CD4-positive, alpha-beta memory T cell (primary cell): Measurements from ENCODE around the gene MYL11. TPM values are rescaled to one million over a fixed set of nuclear protein-coding genes. Genes with fewer than 3 reads are reported as not detected.

ENCODE experiments used
- CTCF ChIA-PET: fragments of 350-600 bp; sonication (Branson Sonifier 250); formaldehyde crosslinking; loops from one replicate; lab custom pipeline; 2021; ENCODE audit warnings: inconsistent platforms; ENCODE audit not compliant: partially characterized antibody; lab: Charles Lee
- POLR2A ChIA-PET: fragments of 350-600 bp; sonication (Branson Sonifier 250); formaldehyde crosslinking; loops from one replicate; lab custom pipeline; 2021; ENCODE audit not compliant: partially characterized antibody; lab: Charles Lee
- DNase-seq, 5 donors: peaks; one replicate each; pipeline versions ENCODE4 v3.0.0 to v3.0.0-alpha.2; 2020 to 2022; ENCODE audit warnings: mixed read lengths in 1 of 5
- H3K27ac ChIP-seq: one replicate; pipeline ENCODE4 v1.7.0; 2013; ENCODE audit warnings: low read depth, low read length
- H3K27me3 ChIP-seq: 2 replicates; pipeline ENCODE4 v1.7.0; 2013; ENCODE audit warnings: mild to moderate bottlenecking, low read length, moderate library complexity; ENCODE audit not compliant: insufficient read depth
- H3K36me3 ChIP-seq: 2 replicates; pipeline ENCODE4 v1.7.0; 2013; ENCODE audit warnings: mild to moderate bottlenecking, low read length, moderate library complexity; ENCODE audit not compliant: insufficient read depth
- H3K4me1 ChIP-seq: 2 replicates; pipeline ENCODE4 v1.7.0; 2013; ENCODE audit warnings: mild to moderate bottlenecking, low read length, moderate library complexity; ENCODE audit not compliant: insufficient read depth
- H3K4me3 ChIP-seq, 2 donors: one replicate each; pipeline ENCODE4 v1.7.0; 2013; ENCODE audit warnings: low read length in 2 of 2, mild to moderate bottlenecking in 1 of 2
- H3K9me3 ChIP-seq, 2 donors: one replicate each; pipeline ENCODE4 v1.7.0; 2013; ENCODE audit warnings: low read length in 2 of 2, control low read depth in 1 of 2; ENCODE audit not compliant: control insufficient read depth in 1 of 2
- H3K27ac Mint-ChIP-seq, 7 donors: one replicate each; pipeline ENCODE4 v1.8.0; 2020 to 2021; ENCODE audit warnings: mixed read lengths in 7 of 7, mild to moderate bottlenecking in 6 of 7, inconsistent platforms in 3 of 7, moderate library complexity in 3 of 7
- H3K27me3 Mint-ChIP-seq, 2 donors: one replicate each; pipeline ENCODE4 v1.8.0; 2020 to 2021; ENCODE audit warnings: mixed read lengths in 2 of 2
- H3K36me3 Mint-ChIP-seq, 2 donors: one replicate each; pipeline ENCODE4 v1.8.0; 2020 to 2021; ENCODE audit warnings: mixed read lengths in 2 of 2, inconsistent platforms in 1 of 2, mild to moderate bottlenecking in 1 of 2
- H3K4me1 Mint-ChIP-seq, 4 donors: one replicate each; pipeline ENCODE4 v1.8.0; 2020 to 2021; ENCODE audit warnings: mixed read lengths in 4 of 4, mild to moderate bottlenecking in 1 of 4
- H3K4me3 Mint-ChIP-seq, 8 donors: one replicate each; pipeline ENCODE4 v1.8.0; 2020 to 2021; ENCODE audit warnings: mixed read lengths in 8 of 8, mild to moderate bottlenecking in 7 of 8, moderate library complexity in 6 of 8, inconsistent platforms in 3 of 8
- H3K9me3 Mint-ChIP-seq, 8 donors: one replicate each; pipeline ENCODE4 v1.8.0; 2020 to 2021; ENCODE audit warnings: mixed read lengths in 8 of 8, mild to moderate bottlenecking in 5 of 8, inconsistent platforms in 3 of 8, moderate library complexity in 1 of 8
- intact Hi-C: fragments of 100-400 bp; cut with micrococcal nuclease; formaldehyde crosslinking; loops from one replicate; pipeline ENCODE4 v1.15.1; 2023
- polyA plus RNA-seq, 2 donors: library from polyadenylated mRNA; unstranded; fragments of 300-500 nt; fragmentation: Illumina TruSeq; gene quantifications; one replicate each; pipeline ENCODE4 v1.2.3, GENCODE V29; 2021
- total RNA-seq, 2 experiments: library from RNA; stranded (reverse); gene quantifications; one replicate each; pipeline ENCODE4 v1.2.3, GENCODE V29; 2021

Gene MYL11
- total and polyA plus RNA-seq, 4 experiments from 2014 or later: 1.1 to 1.3 TPM; not detected in 2

- Histone ChIP-seq H3K27me3 (no peaks in the 10 kb centered on the region), H3K9me3 (no peaks in the 10 kb centered on the region), H3K4me1 (peaks cover 58% of the 10 kb centered on the region), H3K27ac (peak overlapping the region; percentile 10), H3K36me3 (peaks cover 6% of the 10 kb centered on the region), H3K4me3 (no peak overlapping the region)
- Mint-ChIP-seq H3K27me3 (no peaks in the 10 kb centered on the region), H3K4me1 (peaks cover 31 to 59% (median 47%) of the 10 kb centered on the region in 4 donors), H3K4me3 (peak overlapping the region in 1 of 8 donors; percentile 52), H3K27ac (peak overlapping the region; percentile 51 to 100 (median 77)), H3K36me3 (peaks cover 12 to 25% of the 10 kb centered on the region in 2 donors), H3K9me3 (peaks cover 0 to 5% (median 0%) of the 10 kb centered on the region in 8 donors)
- intact Hi-C loops: loop anchor here (5.0 kb wide), 1 partner anchor 569 kb away; the partner anchor contains the start of gene MAZ
- ChIA-PET CTCF (interaction anchor here (1.2 to 1.4 kb wide), 2 partner anchors 20 to 33 kb away, joined by 3 to 4 read pairs; no protein-coding TSS in a partner anchor), POLR2A (interaction anchor here (1.2 to 11.2 kb wide), 5 partner anchors 20 to 310 kb away, joined by 6 to 540 read pairs (median 37); partner anchors contain the start of genes ALDOA, CD2BP2, ZNF48 and ZNF771)
- no peak for DNase-seq
Observed at GRCh38 chr16:30375864-30376263, 1.3 kb downstream of the MYL11 start.

GRCh38 chr16:30376461-30376902, 1.9 kb downstream of the MYL11 start:
- Mint-ChIP-seq H3K9me3 (peaks cover 0 to 5% (median 0%) of the 10 kb centered on the region in 8 donors), H3K4me1 (peaks cover 31 to 59% (median 46%) of the 10 kb centered on the region in 4 donors), H3K36me3 (peaks cover 12 to 28% of the 10 kb centered on the region in 2 donors), H3K27ac (peak overlapping the region in 6 of 7 donors; percentile 24 to 100 (median 98)), H3K4me3 (peak overlapping the region in 2 of 8 donors; percentile 26 to 100), H3K27me3 (no peaks in the 10 kb centered on the region)
- Histone ChIP-seq H3K36me3 (peaks cover 6% of the 10 kb centered on the region), H3K4me3 (no peak overlapping the region), H3K27ac (peak overlapping the region; percentile 96), H3K9me3 (no peaks in the 10 kb centered on the region), H3K4me1 (peaks cover 60% of the 10 kb centered on the region), H3K27me3 (no peaks in the 10 kb centered on the region)
- DNase-seq: no peak
- CTCF ChIA-PET: interaction anchor here (1.2 kb wide), 1 partner anchor 33 kb away, joined by 4 read pairs; no protein-coding TSS in a partner anchor
- POLR2A ChIA-PET: interaction anchor here (0.5 to 11.2 kb wide), 7 partner anchors 8 to 415 kb away, joined by 4 to 540 read pairs (median 37); partner anchors contain the start of genes ALDOA, CD2BP2, MYL11 and TBC1D10B
- intact Hi-C loops: loop anchor here (5.0 kb wide), 1 partner anchor 569 kb away; the partner anchor contains the start of gene MAZ

- intact Hi-C loops: loop anchor here (5.0 kb wide), 1 partner anchor 570 kb away; the partner anchor contains the start of gene MAZ
- ChIA-PET POLR2A (interaction anchor here (0.5 to 11.2 kb wide), 21 partner anchors 9 to 714 kb away, joined by 3 to 540 read pairs (median 5); partner anchors contain the start of genes ALDOA, CD2BP2, CORO1A and DCTPP1), CTCF (no interaction called here)
- no peaks in the 10 kb centered on the region for H3K27me3 ChIP-seq
- H3K4me3 Mint-ChIP-seq: peak overlapping the region; percentile 91 to 100 (median 96)
- H3K4me1 ChIP-seq: peaks cover 60% of the 10 kb centered on the region
- H3K36me3 ChIP-seq: peaks cover 6% of the 10 kb centered on the region
- H3K9me3 ChIP-seq: no peaks in the 10 kb centered on the region
- peak overlapping the region; percentile 48 to 78 for H3K4me3 ChIP-seq
- H3K9me3 Mint-ChIP-seq: peaks cover 0 to 5% (median 0%) of the 10 kb centered on the region in 8 donors
- peak overlapping the region; percentile 96 for H3K27ac ChIP-seq
- no peaks in the 10 kb centered on the region for H3K27me3 Mint-ChIP-seq
- DNase-seq: no peak
- H3K27ac Mint-ChIP-seq: peak overlapping the region; percentile 97 to 100 (median 100)
- peaks cover 28 to 58% (median 44%) of the 10 kb centered on the region in 4 donors for H3K4me1 Mint-ChIP-seq
- peaks cover 12 to 29% of the 10 kb centered on the region in 2 donors for H3K36me3 Mint-ChIP-seq
Observed at GRCh38 chr16:30377050-30377811, 2.6 kb downstream of the MYL11 start.

- Histone ChIP-seq H3K36me3 (peaks cover 6% of the 10 kb centered on the region), H3K4me3 (peak overlapping the region; percentile 48 to 78), H3K9me3 (no peaks in the 10 kb centered on the region), H3K27ac (peak overlapping the region; percentile 96), H3K4me1 (peaks cover 62% of the 10 kb centered on the region), H3K27me3 (no peaks in the 10 kb centered on the region)
- Mint-ChIP-seq H3K4me1 (peaks cover 31 to 64% (median 45%) of the 10 kb centered on the region in 4 donors), H3K9me3 (peaks cover 0 to 5% (median 0%) of the 10 kb centered on the region in 8 donors), H3K36me3 (peaks cover 12 to 29% of the 10 kb centered on the region in 2 donors), H3K4me3 (peak overlapping the region; percentile 91 to 100 (median 96)), H3K27me3 (no peaks in the 10 kb centered on the region), H3K27ac (peak overlapping the region; percentile 97 to 100 (median 100))
- DNase-seq: peak; percentile 88 to 93 (median 89)
- POLR2A ChIA-PET: interaction anchor here (0.6 to 11.2 kb wide), 21 partner anchors 9 to 1527 kb away, joined by 3 to 540 read pairs (median 5); partner anchors contain the start of genes ALDOA, CD2BP2, CORO1A and DCTPP1
- CTCF ChIA-PET: interaction anchor here (0.6 kb wide), 1 partner anchor 32 kb away, joined by 3 read pairs; no protein-coding TSS in a partner anchor
- intact Hi-C loops: loop anchor here (1.0 to 5.0 kb wide), 7 partner anchors 8 to 571 kb away; partner anchors contain the start of genes ALDOA, CD2BP2, MAZ and TBC1D10B
Observed at GRCh38 chr16:30377812-30378235, 3.2 kb downstream of the MYL11 start.

GRCh38 chr16:30378236-30379157, 3.9 kb downstream of the MYL11 start:
- H3K4me3 Mint-ChIP-seq: peak overlapping the region; percentile 91 to 100 (median 96)
- peaks cover 12 to 29% of the 10 kb centered on the region in 2 donors for H3K36me3 Mint-ChIP-seq
- Histone ChIP-seq H3K4me1 (peaks cover 69% of the 10 kb centered on the region), H3K9me3 (no peaks in the 10 kb centered on the region), H3K27me3 (no peaks in the 10 kb centered on the region), H3K27ac (peak overlapping the region; percentile 96), H3K4me3 (peak overlapping the region; percentile 84 to 91), H3K36me3 (peaks cover 6% of the 10 kb centered on the region)
- peaks cover 32 to 71% (median 48%) of the 10 kb centered on the region in 4 donors for H3K4me1 Mint-ChIP-seq
- CTCF ChIA-PET: interaction anchor here (0.6 kb wide), 1 partner anchor 31 kb away, joined by 3 read pairs; no protein-coding TSS in a partner anchor
- H3K27ac Mint-ChIP-seq: peak overlapping the region; percentile 97 to 100 (median 100)
- H3K9me3 Mint-ChIP-seq: peaks cover 0 to 5% (median 0%) of the 10 kb centered on the region in 8 donors
- no peaks in the 10 kb centered on the region for H3K27me3 Mint-ChIP-seq
- POLR2A ChIA-PET: interaction anchor here (0.6 to 11.2 kb wide), 22 partner anchors 10 to 1527 kb away, joined by 3 to 540 read pairs (median 5); partner anchors contain the start of genes ALDOA, CD2BP2, CORO1A and DCTPP1
- DNase-seq: peak; percentile 98 to 99 (median 99)
- intact Hi-C loops: loop anchor here (1.0 to 5.0 kb wide), 7 partner anchors 8 to 571 kb away; partner anchors contain the start of genes ALDOA, CD2BP2, MAZ and TBC1D10B
